Progenitor cell of endocrine pancreas (in vitro differentiated cells): Measurements from ENCODE around the gene DOC2B. TPM values are rescaled to one million over a fixed set of nuclear protein-coding genes. Genes with fewer than 3 reads are reported as not detected.
A peak's percentile ranks its signal among the peaks of the same experiment; 100 is the strongest.

Source experiments
- DNase-seq: peaks from one replicate; pipeline ENCODE4 v3.0.0; 2021; ENCODE audit warnings: low spot score; ENCODE audit not compliant: unreplicated experiment
- H3K27ac Mint-ChIP-seq: 2 replicates; pipeline ENCODE4 v1.8.0; 2021; ENCODE audit warnings: mild to moderate bottlenecking, moderate library complexity, mixed read lengths
- H3K27me3 Mint-ChIP-seq: 2 replicates; pipeline ENCODE4 v1.8.0; 2021; ENCODE audit warnings: mixed read lengths
- H3K36me3 Mint-ChIP-seq: 2 replicates; pipeline ENCODE4 v1.8.0; 2022; ENCODE audit warnings: mixed read lengths; ENCODE audit not compliant: insufficient read depth
- H3K4me1 Mint-ChIP-seq: 2 replicates; pipeline ENCODE4 v1.8.0; 2021; ENCODE audit warnings: low read depth, mixed read lengths
- H3K4me3 Mint-ChIP-seq: 2 replicates; pipeline ENCODE4 v1.8.0; 2021; ENCODE audit warnings: low read depth, mild to moderate bottlenecking, moderate library complexity, mixed read lengths
- H3K9me3 Mint-ChIP-seq: 2 replicates; pipeline ENCODE4 v1.8.0; 2021; ENCODE audit warnings: low read depth, mixed read lengths
- CTCF ChIP-seq: fragments of 200-600 bp; sonication (generic); IDR thresholded peaks from one replicate; pipeline ENCODE4 v1.5.0; 2021; ENCODE audit warnings: antibody characterized with exemption, mild to moderate bottlenecking; ENCODE audit not compliant: unreplicated experiment
- total RNA-seq: library from RNA; stranded (reverse); gene quantifications from 2 replicates; pipeline ENCODE4 v1.2.1, GENCODE V29; 2021

The DOC2B gene
- total RNA-seq, 1 donor from 2014 or later: 1.2 TPM

DNA sequence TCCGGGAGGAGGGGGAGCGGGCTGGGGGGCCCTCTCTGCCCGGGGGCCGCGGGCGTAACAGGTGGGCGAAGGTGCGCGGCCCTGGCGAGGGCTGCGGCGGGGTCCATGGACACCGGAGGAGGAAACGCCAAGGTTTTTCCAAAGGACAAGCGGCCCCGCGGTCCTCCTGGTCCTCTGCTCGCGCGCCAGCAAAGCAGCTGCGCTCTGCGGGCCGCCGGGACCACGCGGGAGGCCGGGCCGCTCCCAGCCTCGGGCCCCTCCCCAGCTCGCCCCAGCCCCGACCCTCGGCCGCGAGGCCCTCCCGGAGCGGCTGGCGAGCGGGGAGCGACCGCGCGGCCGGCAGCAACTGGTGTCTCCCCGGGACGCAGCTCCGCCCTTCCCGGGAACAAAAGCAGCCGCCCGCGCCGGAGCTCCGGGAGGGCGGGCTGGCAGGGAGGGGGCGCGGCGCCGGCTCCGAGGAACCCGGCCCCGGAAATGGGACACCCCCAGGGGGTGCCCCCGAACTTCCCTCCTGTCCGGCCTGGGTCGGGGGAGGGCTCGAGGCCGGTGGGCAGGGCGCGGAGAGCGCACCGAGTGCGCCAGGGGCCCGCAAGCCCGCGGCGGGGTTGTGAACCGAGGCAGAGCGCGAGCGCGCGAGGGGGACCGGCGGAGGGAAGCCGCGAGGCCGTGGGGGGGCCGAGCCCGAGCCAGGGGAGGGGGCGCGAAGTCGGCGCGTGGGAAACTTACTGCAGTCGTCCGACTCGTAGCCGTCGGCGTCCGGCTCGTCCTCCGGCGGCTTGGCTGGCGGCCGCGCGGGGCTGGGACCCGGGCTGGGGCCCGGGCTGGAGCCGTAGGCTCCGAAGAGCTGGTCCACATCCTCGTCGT, 837 bp downstream of the DOC2B start:
- TF ChIP-seq CTCF: no peak
- H3K27me3 Mint-ChIP-seq: peaks cover 71% of the 10 kb centered on the region
- H3K27ac Mint-ChIP-seq: no peak overlapping the region
- H3K36me3 Mint-ChIP-seq: no peaks in the 10 kb centered on the region
- H3K4me1 Mint-ChIP-seq: peaks cover 3% of the 10 kb centered on the region
- H3K9me3 Mint-ChIP-seq: no peaks in the 10 kb centered on the region
- DNase-seq: no peak
- no peak overlapping the region for H3K4me3 Mint-ChIP-seq

DNA sequence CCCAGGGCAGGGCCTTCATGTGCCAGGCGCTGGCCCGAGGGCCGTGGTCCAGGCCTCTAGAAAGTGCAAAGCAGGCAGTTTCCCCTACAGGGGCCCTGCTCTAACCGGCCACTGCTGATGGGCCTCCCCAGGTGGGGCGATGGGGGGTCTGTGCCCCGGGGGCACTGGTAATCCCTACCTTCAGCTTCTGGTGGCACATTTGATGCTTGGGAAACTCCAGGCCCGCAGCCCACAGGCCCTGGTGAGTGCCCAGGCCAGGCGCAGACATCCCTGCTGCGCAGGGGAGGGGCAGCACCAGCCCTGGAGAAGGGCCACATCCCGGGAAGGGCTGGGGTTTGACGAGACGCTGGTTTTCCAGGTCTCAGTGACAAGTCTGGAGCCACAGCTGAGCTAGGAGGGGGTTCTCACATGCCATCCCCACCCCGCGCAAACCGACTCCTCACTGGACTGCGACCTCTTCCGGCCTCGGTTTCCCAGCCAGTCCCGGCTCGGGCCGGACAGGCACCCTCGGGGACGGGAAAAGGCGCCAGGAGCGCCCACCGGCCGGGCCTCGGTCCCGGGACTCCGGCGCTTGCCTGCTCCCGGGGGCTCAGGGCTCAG, 1.6 kb downstream of the DOC2B start:
- no peaks in the 10 kb centered on the region for H3K9me3 Mint-ChIP-seq

GRCh38 chr17:179066-179432, 2.4 kb downstream of the DOC2B start:
- no peak for DNase-seq
- no peak overlapping the region for H3K4me3 Mint-ChIP-seq
- no peaks in the 10 kb centered on the region for H3K36me3 Mint-ChIP-seq
- H3K27me3 Mint-ChIP-seq: peaks cover 60% of the 10 kb centered on the region
- H3K9me3 Mint-ChIP-seq: no peaks in the 10 kb centered on the region
- H3K4me1 Mint-ChIP-seq: peaks cover 3% of the 10 kb centered on the region
- TF ChIP-seq CTCF: no peak
- no peak overlapping the region for H3K27ac Mint-ChIP-seq

More for the DNA sequence above, 1.6 kb downstream of the DOC2B start:
- H3K27me3 Mint-ChIP-seq: peaks cover 64% of the 10 kb centered on the region
- no peak for TF ChIP-seq CTCF
- H3K36me3 Mint-ChIP-seq: no peaks in the 10 kb centered on the region
- H3K4me3 Mint-ChIP-seq: peak overlapping the region; percentile 38
- H3K27ac Mint-ChIP-seq: no peak overlapping the region
- H3K4me1 Mint-ChIP-seq: peaks cover 3% of the 10 kb centered on the region
- no peak for DNase-seq

- Mint-ChIP-seq H3K27me3 (peaks cover 54% of the 10 kb centered on the region), H3K9me3 (no peaks in the 10 kb centered on the region), H3K4me3 (no peak overlapping the region), H3K4me1 (peaks cover 3% of the 10 kb centered on the region), H3K27ac (no peak overlapping the region), H3K36me3 (no peaks in the 10 kb centered on the region)
- DNase-seq: no peak
- no peak for TF ChIP-seq CTCF
These were observed 3.0 kb downstream of the DOC2B start for GRCh38 chr17:178292-179065.

DNA sequence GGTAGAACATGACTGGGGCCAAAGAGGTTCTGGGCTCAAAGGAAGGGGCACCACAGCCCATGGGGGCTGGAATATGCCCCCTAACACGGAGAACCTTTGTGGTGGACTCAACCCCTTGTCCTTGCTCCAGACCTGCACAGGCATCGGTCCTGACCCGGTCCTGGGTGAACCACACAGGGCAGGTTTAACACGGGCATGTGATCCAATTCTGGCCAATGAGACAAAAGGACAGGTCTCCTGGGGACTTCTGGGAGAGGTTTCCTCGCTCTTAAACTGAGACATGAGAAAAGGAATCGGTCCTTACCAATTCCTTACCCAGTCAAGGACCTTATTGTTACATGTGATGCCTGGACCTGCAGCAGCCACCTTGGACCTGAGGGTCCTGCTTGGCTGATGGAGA, 3.7 kb downstream of the DOC2B start:
- Mint-ChIP-seq H3K36me3 (no peaks in the 10 kb centered on the region), H3K27me3 (peaks cover 47% of the 10 kb centered on the region), H3K27ac (no peak overlapping the region), H3K4me1 (peaks cover 3% of the 10 kb centered on the region), H3K4me3 (no peak overlapping the region), H3K9me3 (no peaks in the 10 kb centered on the region)
- DNase-seq: no peak
- TF ChIP-seq CTCF: no peak
